ENCODE measurements around the gene KRTAP4-4.
"Not testable (repeated sequence)": the region's sequence is repeated elsewhere in the genome, so short reads cannot be mapped to it uniquely, and the experiment has no call there.

Gene KRTAP4-4

DNA sequence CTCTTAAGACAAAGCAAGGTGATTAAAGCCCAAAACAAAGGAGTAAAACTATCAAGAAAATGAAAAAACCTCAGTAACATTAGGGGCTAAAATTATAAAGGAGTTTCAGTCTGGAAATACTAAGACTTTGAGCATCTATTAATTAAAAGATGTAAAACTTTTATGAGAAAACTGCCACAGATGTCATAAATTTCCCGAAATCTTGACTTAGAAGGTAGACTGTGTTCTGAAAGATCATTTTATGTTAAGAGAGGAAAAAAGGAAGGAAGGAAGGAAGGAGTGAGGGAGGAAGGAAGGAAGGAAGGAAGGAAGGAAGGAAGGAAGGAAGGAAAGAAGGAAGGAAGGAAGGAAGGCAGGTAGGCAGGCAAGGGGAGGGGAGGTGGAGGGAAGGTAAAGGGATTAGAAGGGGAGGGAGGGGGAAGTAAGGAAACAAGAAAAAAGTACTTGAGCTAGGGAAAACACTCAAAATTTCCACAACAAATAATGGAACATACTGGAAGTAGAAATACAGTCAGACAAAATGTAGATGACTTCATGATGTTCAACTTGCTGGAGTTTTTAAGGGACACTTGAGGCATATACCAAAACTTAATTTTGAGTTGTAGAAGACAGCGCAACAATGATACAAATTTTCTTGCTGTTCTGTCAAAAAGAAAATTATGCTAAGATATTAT is 12.9 kb downstream of the KRTAP4-4 start:
- no peak for DNase-seq

DNA sequence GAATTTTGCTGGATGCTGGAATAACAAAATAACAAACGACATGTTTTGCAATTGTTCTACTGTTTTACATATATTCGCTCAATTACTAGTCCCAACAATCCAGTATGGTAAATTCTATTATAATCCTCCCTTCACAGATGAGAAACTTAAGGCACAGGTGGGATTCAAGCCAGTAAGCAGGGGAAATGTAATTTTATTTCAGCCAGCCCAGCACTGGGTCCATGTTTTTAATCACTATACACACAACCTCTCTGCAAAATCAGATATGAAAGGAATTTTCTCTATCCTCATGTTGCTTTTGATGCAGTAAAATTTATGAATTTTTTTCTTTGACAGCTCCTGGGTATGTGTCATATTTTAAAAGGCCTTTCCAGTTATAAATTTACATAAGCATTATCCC is 15.3 kb downstream of the KRTAP4-4 start:
- no peak for DNase-seq

DNA sequence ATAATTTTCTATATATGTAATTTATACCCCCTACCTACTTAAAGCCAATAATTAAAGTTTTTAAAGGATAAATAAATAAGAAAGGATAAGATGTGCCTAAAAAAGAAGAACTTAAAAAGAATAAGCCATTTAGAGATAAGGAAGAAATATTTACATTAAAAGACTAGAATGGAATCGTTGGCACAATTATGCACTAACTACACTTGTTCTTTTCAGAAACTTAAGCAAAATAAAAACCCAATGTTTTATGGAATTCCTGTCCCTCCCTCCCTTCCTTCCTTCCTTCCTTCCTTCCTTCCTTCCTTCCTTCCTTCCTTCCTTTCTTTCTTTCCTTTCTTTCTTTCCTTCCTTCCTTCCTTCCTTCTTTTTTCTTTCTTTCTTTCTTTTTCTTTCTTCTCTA is 15.7 kb downstream of the KRTAP4-4 start:
- no peak for DNase-seq

- DNase-seq: no peak
These were observed 19.2 kb downstream of the KRTAP4-4 start for GRCh38 chr17:41141361-41141760.

- DNase-seq: no peak
These were observed 20.0 kb downstream of the KRTAP4-4 start, which contains the start of gene KRTAP4-6 for GRCh38 chr17:41140360-41141131. Gene KRTAP4-6, minus strand, starts transcription at chr17:41140544. Its CDS starts 57 bp downstream, at chr17:41140487.

DNA sequence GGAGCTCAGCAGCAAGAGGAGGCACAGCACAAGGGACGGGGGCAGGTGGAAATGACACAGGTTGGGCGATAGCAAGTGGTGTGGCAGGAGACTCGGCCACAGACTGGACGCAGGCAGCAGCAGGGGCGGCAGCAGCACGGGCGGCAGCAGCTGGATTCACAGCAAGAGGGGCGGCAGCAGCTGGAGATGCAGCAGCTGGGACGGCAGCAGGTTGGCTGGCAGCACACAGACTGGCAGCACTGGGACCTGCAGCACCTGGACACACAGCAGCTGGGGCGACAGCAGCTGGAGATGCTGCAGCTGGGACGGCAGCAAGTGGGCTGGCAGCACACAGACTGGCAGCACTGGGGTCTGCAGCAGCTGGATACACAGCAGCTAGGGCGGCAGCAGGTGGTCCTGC is 20.7 kb downstream of the KRTAP4-4 start:
- not testable (repeated sequence) for DNase-seq

- no peak for DNase-seq
These were observed 26.4 kb downstream of the KRTAP4-4 start for GRCh38 chr17:41133880-41134735.

DNA sequence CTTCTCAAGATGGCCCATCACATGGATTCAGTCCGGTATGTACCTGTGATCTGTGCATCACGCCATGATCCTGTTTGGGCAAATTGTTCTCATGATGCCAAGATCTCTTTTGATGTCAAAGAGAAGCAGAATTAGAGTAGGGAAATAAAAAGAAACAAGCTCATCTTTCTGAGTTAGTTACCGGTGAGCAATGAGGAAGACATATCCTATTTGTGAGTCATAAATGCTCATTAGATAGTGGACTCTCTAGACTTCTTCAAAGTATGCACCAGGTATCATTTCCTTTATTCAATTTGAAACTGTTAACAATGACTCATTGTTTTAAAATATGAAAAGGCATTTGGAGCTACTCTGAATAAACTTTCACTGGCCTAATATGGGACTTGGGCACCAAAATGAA is 28.6 kb downstream of the KRTAP4-4 start:
- DNase-seq: no peak

DNA sequence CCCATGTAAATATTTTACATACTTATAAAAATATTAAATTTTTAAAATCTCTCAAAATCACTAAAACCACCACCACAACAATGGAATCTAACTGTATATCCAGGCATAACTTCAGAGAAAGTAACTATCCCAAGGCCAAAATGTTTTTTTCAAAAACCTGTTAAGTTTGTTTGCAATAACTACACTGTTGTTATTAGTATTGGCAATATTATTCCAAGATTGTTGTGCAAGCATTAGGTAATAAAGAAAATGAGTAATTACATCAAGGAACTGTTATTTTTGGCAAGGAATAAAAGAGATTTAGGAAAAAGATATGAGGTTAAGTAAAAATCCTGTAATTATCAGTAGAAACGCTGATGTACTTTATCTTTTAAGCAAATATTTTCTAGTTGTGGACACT is 33.2 kb downstream of the KRTAP4-4 start:
- no peak for DNase-seq

- DNase-seq: no peak
These were observed 34.1 kb downstream of the KRTAP4-4 start for GRCh38 chr17:41126412-41126811.

DNA sequence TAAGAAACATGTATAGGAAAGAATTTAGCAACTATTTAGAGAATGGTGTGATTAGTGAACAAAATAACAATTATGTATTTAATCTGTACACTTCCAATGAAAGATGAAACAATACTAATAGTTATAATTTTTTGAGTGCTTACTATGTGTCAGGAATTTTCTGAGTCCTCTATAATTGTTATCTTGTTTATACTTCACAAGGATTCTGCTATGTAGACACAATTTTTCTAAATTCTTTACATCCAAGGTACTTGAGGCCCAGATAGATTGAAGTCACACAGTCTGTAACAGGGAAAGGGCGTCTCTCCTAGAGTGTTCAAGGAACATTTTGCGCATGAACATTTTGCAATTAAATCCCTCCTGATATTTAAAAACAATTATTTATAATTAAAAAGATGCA is 35.5 kb downstream of the KRTAP4-4 start:
- no peak for DNase-seq

DNA sequence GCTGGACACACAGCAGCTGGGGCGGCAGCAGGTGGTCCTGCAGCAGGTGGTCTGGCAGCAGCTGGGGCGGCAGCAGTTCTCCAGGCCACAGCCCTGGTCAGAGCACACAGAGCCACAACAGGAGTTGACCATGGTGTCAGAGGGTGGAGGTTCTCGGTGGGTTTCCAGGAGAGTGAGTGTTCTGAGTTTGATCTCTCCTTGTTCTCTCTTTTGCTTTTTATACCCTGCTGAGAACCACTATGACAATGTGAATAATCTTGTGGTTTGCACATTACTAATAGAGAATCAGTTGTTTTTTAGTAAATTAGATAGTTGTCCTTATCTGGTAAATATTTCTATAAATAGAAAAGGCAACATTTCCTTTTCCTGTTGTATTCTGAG is 36.6 kb downstream of the KRTAP4-4 start, which contains the start of gene KRTAP4-12:
KRTAP4-12 (minus strand) TSS at position 192 of the 381 bp plus-strand sequence; CDS start at position 132, 60 bp downstream.
- not testable (repeated sequence) for DNase-seq

- not testable (repeated sequence) for DNase-seq
These were observed 37.1 kb downstream of the KRTAP4-4 start for GRCh38 chr17:41123292-41123990.

DNA sequence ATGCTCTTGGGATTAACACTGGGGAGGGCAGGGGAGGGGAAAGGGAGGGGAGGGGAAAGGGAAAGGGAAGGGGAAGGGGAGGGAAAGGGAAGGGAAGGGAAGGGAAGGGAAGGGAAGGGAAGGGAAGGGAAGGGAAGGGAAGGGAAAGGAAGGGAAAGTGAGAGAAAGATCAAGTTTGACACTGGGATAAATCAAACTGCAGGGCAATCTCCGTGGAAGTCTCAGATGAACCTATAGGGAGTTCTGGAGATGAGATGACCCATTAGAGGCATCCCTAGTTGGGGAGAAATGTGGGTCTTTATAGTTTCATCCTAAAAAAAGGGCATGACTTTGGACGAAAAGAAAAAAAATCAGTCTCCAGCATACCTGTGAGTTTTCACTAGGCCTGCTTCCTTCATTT is 38.8 kb downstream of the KRTAP4-4 start:
- DNase-seq: no peak

DNA sequence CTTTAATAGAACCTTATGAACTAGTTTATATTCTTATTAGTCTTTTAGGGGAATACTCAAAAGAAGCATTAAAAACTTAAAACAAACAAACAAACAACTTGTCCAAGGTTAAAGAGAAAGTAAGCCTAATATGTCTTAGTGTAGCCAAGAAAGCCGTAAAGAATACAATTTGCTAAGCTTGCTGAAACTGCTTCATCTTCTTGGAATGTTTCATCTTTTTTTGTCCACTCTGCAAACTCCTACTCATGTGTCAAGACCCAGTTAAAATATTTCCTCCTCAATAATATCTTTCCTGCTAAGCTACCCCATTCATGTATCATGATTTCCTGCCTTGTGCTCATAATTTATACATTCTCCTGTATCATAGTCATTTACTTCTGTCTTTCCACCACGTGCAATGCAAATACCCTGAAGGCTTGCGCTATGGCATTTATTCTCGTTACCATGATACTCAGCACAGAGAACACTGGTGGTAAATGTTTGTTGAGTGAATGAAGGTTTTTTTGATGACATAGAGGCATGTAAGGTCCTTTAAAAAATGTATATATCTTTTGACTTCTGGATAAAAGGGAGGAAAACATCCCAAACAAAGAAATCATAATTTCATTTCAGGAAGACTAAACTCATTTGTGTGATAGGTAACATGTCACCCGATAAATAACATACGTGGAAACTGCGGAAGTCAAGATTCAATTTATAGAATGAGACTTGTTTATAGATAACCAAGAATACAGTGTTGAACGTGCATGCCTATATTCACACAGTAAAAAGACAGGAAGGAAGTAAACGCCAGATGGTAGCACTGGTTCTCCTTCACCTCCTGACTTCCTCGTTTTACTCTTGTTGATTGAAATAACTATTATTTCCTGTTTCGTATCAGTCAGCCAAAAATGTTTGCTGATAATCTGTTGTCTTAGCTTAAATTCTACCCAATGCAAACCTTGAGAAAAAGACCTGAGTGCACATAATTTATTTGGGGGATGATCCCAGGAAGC is 40.6 kb downstream of the KRTAP4-4 start:
- not testable (repeated sequence) for DNase-seq

- DNase-seq: no peak
These were observed 41.8 kb downstream of the KRTAP4-4 start for GRCh38 chr17:41118721-41119120.

DNA sequence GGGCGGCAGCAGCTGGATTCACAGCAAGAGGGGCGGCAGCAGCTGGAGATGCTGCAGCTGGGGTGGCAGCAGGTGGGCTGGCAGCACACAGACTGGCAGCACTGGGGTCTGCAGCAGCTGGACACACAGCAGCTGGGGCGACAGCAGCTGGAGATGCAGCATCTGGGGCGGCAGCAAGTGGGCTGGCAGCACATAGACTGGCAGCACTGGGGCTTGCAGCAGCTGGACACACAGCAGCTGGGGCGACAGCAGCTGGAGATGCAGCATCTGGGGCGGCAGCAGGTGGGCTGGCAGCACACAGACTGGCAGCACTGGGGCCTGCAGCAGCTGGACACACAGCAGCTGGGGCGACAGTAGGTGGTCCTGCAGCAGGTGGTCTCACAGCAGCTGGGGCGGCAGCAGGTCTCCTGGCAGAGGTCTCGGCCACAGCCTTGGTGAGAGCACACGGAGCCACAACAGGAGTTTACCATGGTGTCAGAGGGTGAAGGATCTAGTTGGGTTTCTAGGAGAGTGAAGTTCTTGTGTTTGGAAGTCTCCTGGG is 42.6 kb downstream of the KRTAP4-4 start, which contains the start of gene KRTAP4-11:
KRTAP4-11 (minus strand) TSS at position 528 of the 541 bp plus-strand sequence; CDS start at position 470, 58 bp downstream.
- DNase-seq: not testable (repeated sequence)

DNA sequence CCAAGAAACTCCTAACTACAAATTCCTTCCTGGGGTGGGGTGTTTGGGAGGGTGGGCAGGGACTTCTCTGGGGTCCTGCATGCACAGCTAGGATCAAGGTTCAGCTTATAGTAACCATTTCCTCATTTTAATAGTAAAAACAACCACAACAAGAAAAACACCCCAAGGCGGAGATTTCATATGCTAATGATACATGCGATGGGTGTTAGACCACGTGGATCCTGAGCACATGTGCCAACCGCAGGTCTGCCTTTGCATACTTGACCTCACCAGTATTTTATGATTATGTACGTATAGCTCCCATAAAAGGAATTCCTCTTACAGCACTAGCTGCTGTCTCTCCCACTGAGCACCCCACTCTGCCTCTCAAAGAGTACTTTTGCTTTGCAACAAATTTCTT is 44.3 kb downstream of the KRTAP4-4 start:
- no peak for DNase-seq

DNA sequence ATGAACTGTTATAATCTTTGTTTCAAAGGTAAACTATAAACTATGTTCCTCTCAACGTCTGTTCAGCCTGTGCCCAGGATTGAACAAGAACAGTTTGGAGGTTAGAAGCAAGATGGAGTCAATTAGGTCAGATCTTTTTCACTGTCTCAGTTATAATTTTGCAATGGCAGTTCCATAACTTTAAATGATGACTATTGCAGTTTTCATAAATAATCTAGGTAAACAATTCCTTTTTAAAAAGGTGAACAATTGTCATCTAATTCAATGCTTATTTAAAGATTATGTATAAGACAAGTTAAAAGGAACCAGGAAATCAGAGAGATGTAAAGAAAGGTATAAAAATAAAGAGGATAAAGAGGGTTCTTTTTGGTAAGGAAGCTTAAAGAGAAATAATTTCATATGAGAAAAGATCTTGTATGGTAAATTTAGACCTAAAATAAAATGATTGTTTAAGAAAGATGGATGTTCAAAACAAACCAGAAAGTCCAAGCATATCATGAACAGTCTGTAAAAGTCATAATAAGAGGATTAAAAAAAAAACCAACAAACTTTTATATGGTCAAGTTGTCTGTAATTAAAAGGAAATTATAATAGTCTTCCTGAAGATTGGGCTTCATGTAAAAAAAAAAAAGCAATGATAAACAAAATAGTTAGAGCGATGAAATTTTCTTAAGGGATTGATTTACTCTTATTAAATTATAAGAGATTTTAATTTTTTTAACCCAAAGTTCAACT is 49.2 kb downstream of the KRTAP4-4 start:
- no peak for DNase-seq

Data from NCI-H2227 treated with DMSO at 0.1 percent for 48 hours (cell line).